Liver (tissue), 9 donors: ENCODE results near the gene OR6A2. TPM values are rescaled to one million over a fixed set of nuclear protein-coding genes. Genes with fewer than 3 reads are reported as not detected.

Experiments used
- DNase-seq: peaks from one replicate; pipeline ENCODE4 v3.0.0-alpha.2; 2017; ENCODE audit warnings: low spot score
- H3K27ac ChIP-seq, 2 donors: one replicate each; pipeline ENCODE4 v1.7.0; 2013; ENCODE audit warnings: inconsistent platforms in 2 of 2, low read length in 2 of 2, control low read depth in 1 of 2, low read depth in 1 of 2, mild to moderate bottlenecking in 1 of 2
- H3K27me3 ChIP-seq, 4 donors: one replicate each; pipeline versions ENCODE4 v1.6.1 to v1.7.0; 2013; ENCODE audit warnings: low read length in 3 of 4, inconsistent platforms in 1 of 4, mild to moderate bottlenecking in 1 of 4, moderate library complexity in 1 of 4; ENCODE audit not compliant: control insufficient read depth in 4 of 4, insufficient read depth in 4 of 4
- H3K36me3 ChIP-seq, 4 donors: one replicate each; pipeline versions ENCODE4 v1.6.1 to v1.7.0; 2013; ENCODE audit warnings: low read length in 3 of 4, mild to moderate bottlenecking in 3 of 4, low read depth in 1 of 4, moderate library complexity in 1 of 4; ENCODE audit not compliant: control insufficient read depth in 4 of 4, insufficient read depth in 3 of 4
- H3K4me1 ChIP-seq, 4 donors: one replicate each; pipeline versions ENCODE4 v1.6.1 to v1.7.0; 2013; ENCODE audit warnings: low read length in 3 of 4, mild to moderate bottlenecking in 3 of 4, moderate library complexity in 1 of 4; ENCODE audit not compliant: control insufficient read depth in 4 of 4, insufficient read depth in 4 of 4
- H3K4me3 ChIP-seq, 3 donors: one replicate each; pipeline versions ENCODE4 v1.6.1 to v1.7.0; 2013; ENCODE audit warnings: low read length in 3 of 3, control low read depth in 1 of 3, low read depth in 1 of 3, mild to moderate bottlenecking in 1 of 3
- H3K9ac ChIP-seq, 2 donors: one replicate each; pipeline ENCODE4 v1.7.0; 2013; ENCODE audit warnings: low read length in 2 of 2, mild to moderate bottlenecking in 2 of 2, moderate library complexity in 2 of 2, control low read depth in 1 of 2, low read depth in 1 of 2
- H3K9me3 ChIP-seq, 4 donors: one replicate each; pipeline versions ENCODE4 v1.6.1 to v1.7.0; 2013; ENCODE audit warnings: low read length in 3 of 4; ENCODE audit not compliant: control insufficient read depth in 4 of 4
- ATF3 ChIP-seq: IDR thresholded peaks from 2 replicates; pipeline ENCODE4 v1.6.1; 2016; ENCODE audit warnings: antibody characterized with exemption
- CTCF ChIP-seq: fragments of 150-350 bp; IDR thresholded peaks from 2 replicates; pipeline ENCODE4 v1.5.1; 2017; ENCODE audit warnings: improper control_type of control experiment, low read depth, low read length; ENCODE audit not compliant: missing input control
- EGR1 ChIP-seq, 2 donors: IDR thresholded peaks; 2 replicates each; pipeline ENCODE4 v1.6.1; 2016 to 2018; ENCODE audit warnings: antibody characterized with exemption in 2 of 2, low read depth in 2 of 2
- FOXA1 ChIP-seq: IDR thresholded peaks from 2 replicates; pipeline ENCODE4 v1.6.1; 2016; ENCODE audit warnings: antibody characterized with exemption
- FOXA2 ChIP-seq: IDR thresholded peaks from 2 replicates; pipeline ENCODE4 v1.6.1; 2016; ENCODE audit warnings: antibody characterized with exemption
- GABPA ChIP-seq, 2 donors: IDR thresholded peaks in 1 of 2; conservative IDR thresholded peaks in 1 of 2; 2 replicates each; pipeline ENCODE4 v1.6.1; 2016; ENCODE audit warnings: antibody characterized with exemption in 2 of 2, mild to moderate bottlenecking in 1 of 2, moderate library complexity in 1 of 2
- HNF4A ChIP-seq, 2 donors: conservative IDR thresholded peaks; 2 replicates each; pipeline ENCODE4 v1.6.1; 2016; ENCODE audit warnings: antibody characterized with exemption in 2 of 2, mild to moderate bottlenecking in 2 of 2
- HNF4G ChIP-seq: IDR thresholded peaks from 2 replicates; pipeline ENCODE4 v1.6.1; 2016; ENCODE audit warnings: antibody characterized with exemption
- JUND ChIP-seq, 2 donors: IDR thresholded peaks; 2 replicates each; pipeline ENCODE4 v1.6.1; 2016; ENCODE audit warnings: antibody characterized with exemption in 2 of 2
- MAX ChIP-seq: IDR thresholded peaks from 2 replicates; pipeline ENCODE4 v1.6.1; 2016; ENCODE audit warnings: antibody characterized with exemption
- NR2F2 ChIP-seq: IDR thresholded peaks from 2 replicates; pipeline ENCODE4 v1.6.1; 2016; ENCODE audit warnings: antibody characterized with exemption
- RAD21 ChIP-seq, 2 donors: IDR thresholded peaks; 2 replicates each; pipeline ENCODE4 v1.6.1; 2016; ENCODE audit warnings: antibody characterized with exemption in 2 of 2, mild to moderate bottlenecking in 2 of 2
- REST ChIP-seq: IDR thresholded peaks from 2 replicates; pipeline ENCODE4 v1.6.1; 2016; ENCODE audit warnings: antibody characterized with exemption, mild to moderate bottlenecking
- RXRA ChIP-seq, 2 donors: IDR thresholded peaks; 2 replicates each; pipeline ENCODE4 v1.6.1; 2017 to 2018; ENCODE audit warnings: antibody characterized with exemption in 2 of 2, mild to moderate bottlenecking in 1 of 2
- SP1 ChIP-seq: IDR thresholded peaks from 2 replicates; pipeline ENCODE4 v1.6.1; 2018; ENCODE audit warnings: antibody characterized with exemption, mild to moderate bottlenecking
- TAF1 ChIP-seq: conservative IDR thresholded peaks from 2 replicates; pipeline ENCODE4 v1.6.1; 2016; ENCODE audit warnings: antibody characterized with exemption, mild to moderate bottlenecking
- YY1 ChIP-seq: IDR thresholded peaks from 2 replicates; pipeline ENCODE4 v1.6.1; 2016; ENCODE audit warnings: antibody characterized with exemption, mild to moderate bottlenecking
- ZBTB33 ChIP-seq: IDR thresholded peaks from 2 replicates; pipeline ENCODE4 v1.6.1; 2016; ENCODE audit warnings: antibody characterized with exemption
- WGBS: extraction: QIAGEN DNeasy Blood & Tissue Kit; methylation state at CpG from one replicate; pipeline ENCODE4 v1.1.7; 2013; 5-methylcytosine and 5-hydroxymethylcytosine counted together
- polyA plus RNA-seq, 2 donors: library from polyadenylated mRNA; stranded (reverse) in 1 of 2; unstranded in 1 of 2; fragments of 200-250 nt in 1 of 2; fragments of >200 nt in 1 of 2; fragmentation: Nextera tagmentation in 1 of 2; extraction: Ambion mirVana in 1 of 2; gene quantifications; one replicate each; pipeline versions ENCODE4 v1.2.1 to v1.2.3, GENCODE V29; 2013 to 2015
- total RNA-seq, 2 donors: library from RNA; depleted of rRNA; stranded (reverse); fragments of >200 nt; gene quantifications; one replicate each; pipeline ENCODE4 v1.2.3, GENCODE V29; 2014
- donor health status: healthy.
- donor health status: healthy.
- donor health status: healthy.
- donor health status: healthy.
- donor health status: healthy.

OR6A2 gene
- total and polyA plus RNA-seq, 4 donors, result 0.08 TPM; not detected in 3

- Histone ChIP-seq H3K36me3 (no peaks in the 10 kb centered on the region), H3K4me1 (no peaks in the 10 kb centered on the region), H3K9me3 (peaks cover 0 to 11% (median 0%) of the 10 kb centered on the region in 4 donors), H3K4me3 (no peak overlapping the region), H3K27ac (no peak overlapping the region), H3K9ac (no peak overlapping the region), H3K27me3 (peaks cover 0 to 2% (median 0%) of the 10 kb centered on the region in 4 donors)
- WGBS, result 72% methylated on average over 5 of the region's 5 CpGs
- TF ChIP-seq ZBTB33 (no peak), JUND (IDR thresholded peaks at IDR 0.05) (no peak), REST (no peak), MAX (no peak), RAD21 (IDR thresholded peaks at IDR 0.05) (no peak), NR2F2 (no peak), FOXA1 (no peak), ATF3 (no peak), FOXA2 (no peak), YY1 (no peak), RXRA (IDR thresholded peaks at IDR 0.05) (no peak), TAF1 (no peak), EGR1 (IDR thresholded peaks at IDR 0.05; ENCODE audit: low read depth in 2 of 2) (no peak), GABPA (IDR thresholded peaks at IDR 0.05 in 1 of 2, conservative IDR thresholded peaks at IDR 0.05 in 1 of 2) (no peak), HNF4G (no peak), SP1 (no peak), HNF4A (conservative IDR thresholded peaks at IDR 0.05) (no peak), CTCF (no peak)
- DNase-seq, result no peak
Observed at GRCh38 chr11:6824136-6824823, 24.8 kb upstream of the OR6A2 start.
